Common myeloid progenitor, CD34-positive (primary cell): ENCODE data around the gene TRDN.

ENCODE experiments used
- CTCF ChIA-PET: fragments of 350-600 bp; sonication (Branson Sonifier 250); formaldehyde crosslinking; loops from one replicate; lab custom pipeline; 2021; ENCODE audit warnings: antibody characterized with exemption; lab: Charles Lee
- POLR2A ChIA-PET: fragments of 350-600 bp; sonication (Branson Sonifier 250); formaldehyde crosslinking; loops from one replicate; lab custom pipeline; 2021; ENCODE audit warnings: antibody characterized with exemption; lab: Charles Lee
- DNase-seq, 3 donors: peaks; one replicate each; pipeline versions ENCODE4 v3.0.0 to v3.0.0-alpha.2; 2013
- H3K27ac ChIP-seq, 2 experiments: 1 replicate in 1 of 2; 2 replicates in 1 of 2; pipeline ENCODE4 v1.7.0; 2013; ENCODE audit warnings: inconsistent platforms in 2 of 2, low read length in 2 of 2, mild to moderate bottlenecking in 2 of 2, low read depth in 1 of 2, moderate library complexity in 1 of 2; ENCODE audit not compliant: severe bottlenecking in 2 of 2, insufficient read depth in 1 of 2, poor library complexity in 1 of 2
- H3K27me3 ChIP-seq, 5 experiments: replicated peaks in 2 of 5; 1 replicate in 3 of 5; 2 replicates in 2 of 5; pipeline versions ENCODE4 v1.6.1 to v1.7.0; 2013; ENCODE audit warnings: low read length in 4 of 5, mild to moderate bottlenecking in 2 of 5, moderate library complexity in 2 of 5, inconsistent platforms in 1 of 5; ENCODE audit not compliant: insufficient read depth in 5 of 5, control insufficient read depth in 4 of 5
- H3K36me3 ChIP-seq, 4 experiments: 1 replicate in 2 of 4; 2 replicates in 2 of 4; pipeline versions ENCODE4 v1.6.1 to v1.7.0; 2013; ENCODE audit warnings: low read length in 3 of 4, control low read depth in 1 of 4, mild to moderate bottlenecking in 1 of 4; ENCODE audit not compliant: control insufficient read depth in 4 of 4, insufficient read depth in 4 of 4
- H3K4me1 ChIP-seq, 4 experiments: 1 replicate in 3 of 4; 2 replicates in 1 of 4; pipeline versions ENCODE4 v1.6.1 to v1.7.1; 2013; ENCODE audit warnings: low read length in 3 of 4, mild to moderate bottlenecking in 3 of 4, control low read depth in 1 of 4, inconsistent platforms in 1 of 4, moderate library complexity in 1 of 4; ENCODE audit not compliant: control insufficient read depth in 4 of 4, insufficient read depth in 4 of 4; ENCODE audit errors: control extremely low read depth in 1 of 4
- H3K4me3 ChIP-seq, 7 experiments: 1 replicate in 4 of 7; 2 replicates in 3 of 7; pipeline versions ENCODE4 v1.5.1 to v1.7.0; 2013; ENCODE audit warnings: mild to moderate bottlenecking in 7 of 7, low read length in 6 of 7, moderate library complexity in 6 of 7, inconsistent platforms in 2 of 7, low read depth in 2 of 7, control low read depth in 1 of 7; ENCODE audit not compliant: insufficient read depth in 4 of 7, control insufficient read depth in 1 of 7; ENCODE audit errors: extremely low read depth in 1 of 7
- H3K9me3 ChIP-seq, 5 experiments: 1 replicate in 4 of 5; 2 replicates in 1 of 5; pipeline versions ENCODE4 v1.6.1 to v1.7.1; 2013; ENCODE audit warnings: low read length in 4 of 5, mild to moderate bottlenecking in 2 of 5, inconsistent platforms in 1 of 5, low read depth in 1 of 5, moderate library complexity in 1 of 5; ENCODE audit not compliant: control insufficient read depth in 4 of 5, insufficient read depth in 2 of 5; ENCODE audit errors: control extremely low read depth in 1 of 5
- WGBS: methylation state at CpG from one replicate; pipeline ENCODE4 v1.1.5; 2013; ENCODE audit not compliant: insufficient coverage; 5-methylcytosine and 5-hydroxymethylcytosine counted together

Gene TRDN

GRCh38 chr6:123550052-123550617 lies 86.6 kb downstream of the TRDN start:
- POLR2A ChIA-PET = no interaction called here
- Histone ChIP-seq H3K9me3 (no peaks in the 10 kb centered on the region), H3K27me3 (peaks cover 0 to 3% (median 0%) of the 10 kb centered on the region in 5 experiments), H3K4me1 (no peaks in the 10 kb centered on the region), H3K36me3 (no peaks in the 10 kb centered on the region), H3K4me3 (no peak overlapping the region), H3K27ac (no peak overlapping the region)
- WGBS = 96% methylated on average over 2 of the region's 2 CpGs
- DNase-seq = no peak
- CTCF ChIA-PET = no interaction called here

- Histone ChIP-seq H3K4me1 (no peaks in the 10 kb centered on the region), H3K36me3 (no peaks in the 10 kb centered on the region), H3K9me3 (no peaks in the 10 kb centered on the region), H3K27me3 (peaks cover 0 to 3% (median 0%) of the 10 kb centered on the region in 5 experiments), H3K27ac (no peak overlapping the region), H3K4me3 (no peak overlapping the region)
- no peak for DNase-seq
- ChIA-PET POLR2A (no interaction called here), CTCF (no interaction called here)
These were observed 87.3 kb downstream of the TRDN start for GRCh38 chr6:123549476-123549875.

GRCh38 chr6:123547216-123547978 lies 89.4 kb downstream of the TRDN start:
- H3K36me3 ChIP-seq = no peaks in the 10 kb centered on the region
- no peaks in the 10 kb centered on the region for H3K4me1 ChIP-seq
- H3K27me3 ChIP-seq = no peaks in the 10 kb centered on the region
- H3K27ac ChIP-seq = no peak overlapping the region
- H3K9me3 ChIP-seq = no peaks in the 10 kb centered on the region
- H3K4me3 ChIP-seq = no peak overlapping the region
- ChIA-PET POLR2A (no interaction called here), CTCF (no interaction called here)
- DNase-seq = no peak

- POLR2A ChIA-PET = no interaction called here
These were observed 90.2 kb downstream of the TRDN start for GRCh38 chr6:123546537-123546936.

GRCh38 chr6:123541462-123541861 lies 95.3 kb downstream of the TRDN start:
- WGBS = 100% methylated on average over 2 of the region's 4 CpGs
- H3K4me3 ChIP-seq = no peak overlapping the region
- H3K27me3 ChIP-seq = no peaks in the 10 kb centered on the region
- H3K36me3 ChIP-seq = no peaks in the 10 kb centered on the region
- no peak overlapping the region for H3K27ac ChIP-seq
- ChIA-PET POLR2A (no interaction called here), CTCF (no interaction called here)
- H3K4me1 ChIP-seq = no peaks in the 10 kb centered on the region
- no peaks in the 10 kb centered on the region for H3K9me3 ChIP-seq
- no peak for DNase-seq

More at GRCh38 chr6:123546537-123546936, 90.2 kb downstream of the TRDN start:
- Histone ChIP-seq H3K4me1 (no peaks in the 10 kb centered on the region), H3K4me3 (no peak overlapping the region), H3K27ac (no peak overlapping the region), H3K36me3 (no peaks in the 10 kb centered on the region), H3K27me3 (no peaks in the 10 kb centered on the region), H3K9me3 (no peaks in the 10 kb centered on the region)
- WGBS = 67% methylated on average over 1 of the region's 2 CpGs
- no peak for DNase-seq
- CTCF ChIA-PET = no interaction called here

- ChIA-PET POLR2A (no interaction called here), CTCF (no interaction called here)
- DNase-seq = no peak
These were observed 102.7 kb downstream of the TRDN start for GRCh38 chr6:123533862-123534648.

GRCh38 chr6:123529843-123530242 lies 106.9 kb downstream of the TRDN start:
- ChIA-PET CTCF (no interaction called here), POLR2A (no interaction called here)
- H3K27me3 ChIP-seq = no peaks in the 10 kb centered on the region
- no CpG with 5 or more reads among the region's 1 CpG for WGBS
- H3K36me3 ChIP-seq = no peaks in the 10 kb centered on the region
- H3K27ac ChIP-seq = no peak overlapping the region
- peak; percentile 6 to 54 (median 48) for DNase-seq
- H3K4me1 ChIP-seq = no peaks in the 10 kb centered on the region
- no peak overlapping the region for H3K4me3 ChIP-seq
- no peaks in the 10 kb centered on the region for H3K9me3 ChIP-seq

More at GRCh38 chr6:123533862-123534648, 102.7 kb downstream of the TRDN start:
- Histone ChIP-seq H3K27ac (no peak overlapping the region), H3K4me3 (no peak overlapping the region), H3K4me1 (no peaks in the 10 kb centered on the region), H3K36me3 (no peaks in the 10 kb centered on the region), H3K27me3 (no peaks in the 10 kb centered on the region), H3K9me3 (no peaks in the 10 kb centered on the region)
- 100% methylated on average over 1 of the region's 2 CpGs for WGBS
